H9 (cell line): Measurements from ENCODE around the gene SCN1B. TPM values are rescaled to one million over a fixed set of nuclear protein-coding genes. Genes with fewer than 3 reads are reported as not detected.

ENCODE experiments used
- DNase-seq: peaks from one replicate; pipeline ENCODE4 v3.0.0-alpha.2; 2017
- H2AFZ ChIP-seq: one replicate; pipeline ENCODE4 v1.6.1; 2013; ENCODE audit warnings: mild to moderate bottlenecking, low read length, control low read depth, moderate library complexity
- H2AK5ac ChIP-seq: 2 replicates; pipeline ENCODE4 v1.6.1; 2013; ENCODE audit warnings: low read length, control low read depth, mixed read lengths; ENCODE audit not compliant: insufficient read length
- H2BK120ac ChIP-seq: one replicate; pipeline ENCODE4 v1.6.1; 2013; ENCODE audit warnings: low read depth, mild to moderate bottlenecking, low read length, control low read depth, inconsistent platforms; ENCODE audit not compliant: poor library complexity, severe bottlenecking
- H2BK12ac ChIP-seq: 2 replicates; pipeline ENCODE4 v1.6.1; 2013; ENCODE audit warnings: low read length, control low read depth, mixed read lengths, low read depth; ENCODE audit not compliant: insufficient read length
- H2BK15ac ChIP-seq: 2 replicates; pipeline ENCODE4 v1.6.1; 2013; ENCODE audit warnings: low read depth, low read length, control low read depth
- H2BK20ac ChIP-seq: one replicate; pipeline ENCODE4 v1.6.1; 2013; ENCODE audit warnings: low read depth, mild to moderate bottlenecking, low read length, control low read depth, inconsistent platforms; ENCODE audit not compliant: poor library complexity, severe bottlenecking
- H2BK5ac ChIP-seq: 2 replicates; pipeline ENCODE4 v1.6.1; 2013; ENCODE audit warnings: low read length, control low read depth, mixed read lengths; ENCODE audit not compliant: insufficient read length
- H3K14ac ChIP-seq: 2 replicates; pipeline ENCODE4 v1.6.1; 2013; ENCODE audit warnings: low read length, control low read depth; ENCODE audit not compliant: insufficient read depth
- H3K18ac ChIP-seq: 2 replicates; pipeline ENCODE4 v1.6.1; 2013; ENCODE audit warnings: low read depth, mild to moderate bottlenecking, mixed read lengths, low read length, control low read depth; ENCODE audit not compliant: insufficient read length
- H3K23ac ChIP-seq: 2 replicates; pipeline ENCODE4 v1.6.1; 2013; ENCODE audit warnings: low read length, control low read depth, mixed read lengths, low read depth; ENCODE audit not compliant: insufficient read length
- H3K23me2 ChIP-seq: 2 replicates; pipeline ENCODE4 v1.6.1; 2013; ENCODE audit warnings: low read depth, mild to moderate bottlenecking, mixed read lengths, low read length, control low read depth; ENCODE audit not compliant: insufficient read length, poor library complexity, severe bottlenecking
- H3K27ac ChIP-seq: 2 replicates; pipeline ENCODE4 v1.5.1; 2013; ENCODE audit warnings: low read length, control low read depth, mixed read lengths, low read depth; ENCODE audit not compliant: insufficient read length
- H3K27me3 ChIP-seq: 2 replicates; pipeline ENCODE4 v1.6.1; 2013; ENCODE audit warnings: low read length, control low read depth, inconsistent platforms; ENCODE audit not compliant: insufficient read depth
- H3K4ac ChIP-seq: 2 replicates; pipeline ENCODE4 v1.6.1; 2013; ENCODE audit warnings: low read depth, mild to moderate bottlenecking, control low read depth, inconsistent platforms, low read length, moderate library complexity
- H3K4me1 ChIP-seq: 2 replicates; pipeline ENCODE4 v1.6.1; 2013; ENCODE audit warnings: low read length, control low read depth, inconsistent platforms; ENCODE audit not compliant: insufficient read depth
- H3K4me2 ChIP-seq: 2 replicates; pipeline ENCODE4 v1.6.1; 2013; ENCODE audit warnings: low read length, control low read depth, mixed read lengths; ENCODE audit not compliant: insufficient read length, insufficient read depth
- H3K56ac ChIP-seq: 2 replicates; pipeline ENCODE4 v1.6.1; 2013; ENCODE audit warnings: low read depth, mild to moderate bottlenecking, mixed read lengths, low read length, control low read depth; ENCODE audit not compliant: insufficient read length
- H3K79me1 ChIP-seq: 2 replicates; pipeline ENCODE4 v1.6.1; 2013; ENCODE audit warnings: low read depth, mild to moderate bottlenecking, moderate library complexity, low read length, control low read depth, inconsistent platforms; ENCODE audit not compliant: insufficient read depth, poor library complexity, severe bottlenecking
- H3K79me2 ChIP-seq: 2 replicates; pipeline ENCODE4 v1.6.1; 2013; ENCODE audit warnings: low read length, control low read depth, inconsistent platforms; ENCODE audit not compliant: insufficient read depth
- H3K9ac ChIP-seq: 2 replicates; pipeline ENCODE4 v1.6.1; 2013; ENCODE audit warnings: low read length, control low read depth, mixed read lengths; ENCODE audit not compliant: insufficient read length; ENCODE audit errors: extremely low read depth
- H3K9me3 ChIP-seq: one replicate; pipeline ENCODE4 v1.6.1; 2013; ENCODE audit warnings: low read depth, low read length, inconsistent platforms; ENCODE audit not compliant: control insufficient read depth
- H3T11ph ChIP-seq: one replicate; pipeline ENCODE4 v1.6.1; 2013; ENCODE audit warnings: mild to moderate bottlenecking, low read length, control low read depth, inconsistent platforms
- H4K20me1 ChIP-seq: one replicate; pipeline ENCODE4 v1.6.1; 2013; ENCODE audit not compliant: control insufficient read depth, insufficient read length, insufficient read depth
- H4K5ac ChIP-seq: 2 replicates; pipeline ENCODE4 v1.6.1; 2013; ENCODE audit warnings: low read depth, mild to moderate bottlenecking, mixed read lengths, low read length, control low read depth; ENCODE audit not compliant: insufficient read length
- H4K8ac ChIP-seq: replicated peaks from 2 replicates; pipeline ENCODE4 v1.6.1; 2013; ENCODE audit warnings: low read length, control low read depth, mixed read lengths, low read depth; ENCODE audit not compliant: insufficient read length
- H4K91ac ChIP-seq: 2 replicates; pipeline ENCODE4 v1.6.1; 2013; ENCODE audit warnings: low read depth, mild to moderate bottlenecking, moderate library complexity, mixed read lengths, low read length, control low read depth; ENCODE audit not compliant: insufficient read length
- H3K27ac Mint-ChIP-seq, 3 experiments: 2 replicates in 2 of 3; 3 replicates in 1 of 3; pipeline ENCODE4 v1.8.0; 2020 to 2021; ENCODE audit warnings: mixed read lengths in 3 of 3, mild to moderate bottlenecking in 1 of 3, moderate library complexity in 1 of 3
- H3K27me3 Mint-ChIP-seq: 2 replicates; pipeline ENCODE4 v1.8.0; 2021; ENCODE audit warnings: low read depth, mild to moderate bottlenecking, moderate library complexity, mixed read lengths
- H3K36me3 Mint-ChIP-seq, 3 experiments: 2 replicates in 2 of 3; 3 replicates in 1 of 3; pipeline ENCODE4 v1.8.0; 2020 to 2021; ENCODE audit warnings: low read depth in 3 of 3, mixed read lengths in 3 of 3; ENCODE audit not compliant: insufficient read depth in 1 of 3
- H3K4me1 Mint-ChIP-seq, 2 experiments: 2 replicates each; pipeline ENCODE4 v1.8.0; 2020; ENCODE audit warnings: mixed read lengths in 2 of 2
- H3K4me3 Mint-ChIP-seq, 2 experiments: 2 replicates in 1 of 2; 3 replicates in 1 of 2; pipeline ENCODE4 v1.8.0; 2020 to 2021; ENCODE audit warnings: mild to moderate bottlenecking in 2 of 2, mixed read lengths in 2 of 2, moderate library complexity in 1 of 2
- H3K9me3 Mint-ChIP-seq, 2 experiments: 2 replicates in 1 of 2; 3 replicates in 1 of 2; pipeline ENCODE4 v1.8.0; 2020; ENCODE audit warnings: mild to moderate bottlenecking in 2 of 2, mixed read lengths in 2 of 2, moderate library complexity in 1 of 2
- CTCF ChIP-seq: fragments of 200-600 bp; sonication (generic); conservative IDR thresholded peaks from 3 replicates; pipeline ENCODE4 v1.8.0; 2021; ENCODE audit warnings: antibody characterized with exemption, mild to moderate bottlenecking
- WGBS: extraction: QIAGEN DNeasy Blood & Tissue Kit; methylation state at CpG from one replicate; pipeline ENCODE4 v1.1.7; 2013; ENCODE audit warnings: missing lambda C conversion rate, low lambda C conversion rate, mixed read lengths; ENCODE audit not compliant: insufficient read length; ENCODE audit errors: extremely low coverage; 5-methylcytosine and 5-hydroxymethylcytosine counted together
- total RNA-seq: library from RNA; stranded (reverse); gene quantifications from 2 replicates; pipeline ENCODE4 v1.2.1, GENCODE V29; 2021

Gene SCN1B
- total RNA-seq, 1 experiment from 2014 or later: 3.8 TPM

GRCh38 chr19:35021016-35021415 lies 9.3 kb upstream of the SCN1B start:
- Histone ChIP-seq H3K4me1 (no peaks in the 10 kb centered on the region), H3K23ac (no peak overlapping the region), H3K4ac (no peak overlapping the region), H4K5ac (no peak overlapping the region), H4K20me1 (no peaks in the 10 kb centered on the region), H2AFZ (no peak overlapping the region), H3K9me3 (no peaks in the 10 kb centered on the region), H2BK15ac (no peak overlapping the region), H3K27ac (no peak overlapping the region), H3T11ph (no peak overlapping the region), H3K79me1 (no peaks in the 10 kb centered on the region), H2BK5ac (no peak overlapping the region), H2BK20ac (no peak overlapping the region), H2BK120ac (no peak overlapping the region), H2AK5ac (no peak overlapping the region), H3K23me2 (no peaks in the 10 kb centered on the region), H3K18ac (no peak overlapping the region), H3K56ac (no peak overlapping the region), H3K14ac (no peak overlapping the region), H3K79me2 (no peaks in the 10 kb centered on the region), H3K9ac (no peak overlapping the region), H2BK12ac (no peak overlapping the region), H3K27me3 (no peaks in the 10 kb centered on the region), H3K4me2 (no peak overlapping the region), H4K8ac (no peak overlapping the region), H4K91ac (no peak overlapping the region)
- Mint-ChIP-seq H3K27ac (peak overlapping the region in 1 of 3 experiments; percentile 95; a peak in 3 of 7 replicates), H3K4me1 (no peaks in the 10 kb centered on the region), H3K36me3 (peaks cover 58 to 93% (median 79%) of the 10 kb centered on the region in 3 experiments), H3K9me3 (no peaks in the 10 kb centered on the region; a peak in 1 of 5 replicates), H3K27me3 (no peaks in the 10 kb centered on the region; the same call in 1 of the 2 replicates), H3K4me3 (no peak overlapping the region)
- DNase-seq: no peak
- WGBS: no CpG with 5 or more reads among the region's 10 CpGs
- TF ChIP-seq CTCF: no peak
